Muscle layer of colon (tissue), 2 donors: ENCODE measurements around the gene MYO3A.
"Not testable (repeated sequence)": the region's sequence is repeated elsewhere in the genome, so short reads cannot be mapped to it uniquely, and the experiment has no call there.

Experiments
- H3K27ac ChIP-seq: one replicate; pipeline ENCODE4 v1.7.0; 2013; ENCODE audit warnings: low read depth, mild to moderate bottlenecking, low read length, moderate library complexity
- H3K27me3 ChIP-seq, 2 donors: one replicate each; pipeline ENCODE4 v1.7.0; 2013; ENCODE audit warnings: low read length in 2 of 2, mild to moderate bottlenecking in 2 of 2; ENCODE audit not compliant: insufficient read depth in 2 of 2, control insufficient read depth in 1 of 2
- H3K36me3 ChIP-seq: one replicate; pipeline ENCODE4 v1.7.0; 2013; ENCODE audit warnings: mild to moderate bottlenecking, low read length; ENCODE audit not compliant: insufficient read depth
- H3K4me1 ChIP-seq: one replicate; pipeline ENCODE4 v1.7.0; 2013; ENCODE audit warnings: mild to moderate bottlenecking, low read length; ENCODE audit not compliant: insufficient read depth
- H3K4me3 ChIP-seq, 2 donors: one replicate each; pipeline ENCODE4 v1.7.0; 2013; ENCODE audit warnings: low read length in 2 of 2, low read depth in 1 of 2, mild to moderate bottlenecking in 1 of 2, moderate library complexity in 1 of 2
- H3K9ac ChIP-seq: one replicate; pipeline ENCODE4 v1.7.0; 2013; ENCODE audit warnings: low read length
- H3K9me3 ChIP-seq: one replicate; pipeline ENCODE4 v1.7.0; 2013; ENCODE audit warnings: mild to moderate bottlenecking, low read length
- donor health status: abdominal sarcoma.
- donor health status: Adenocarcinoma of cecum.

The MYO3A gene

DNA sequence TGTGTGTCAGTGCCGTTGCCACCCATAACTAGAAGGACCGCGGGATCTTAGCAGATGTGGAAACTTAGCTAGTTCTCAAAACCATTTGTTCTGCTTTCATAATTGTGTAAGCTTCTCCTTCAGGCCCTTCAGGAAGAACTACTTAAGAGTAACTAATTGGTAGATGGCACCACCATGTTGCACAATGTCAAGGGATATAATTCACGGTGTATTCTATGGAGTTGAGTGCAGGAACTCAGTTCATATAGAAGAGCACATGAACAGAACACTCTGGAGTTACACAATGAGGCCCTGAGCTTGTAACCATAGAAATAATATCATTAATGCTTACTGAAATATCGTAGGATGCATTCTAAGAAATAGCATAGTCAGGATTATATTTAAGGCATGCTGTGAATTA lies 156.0 kb downstream of the MYO3A start:
- Histone ChIP-seq H3K9me3 (no peaks in the 10 kb centered on the region), H3K36me3 (no peaks in the 10 kb centered on the region), H3K4me3 (no peak overlapping the region), H3K27ac (no peak overlapping the region), H3K27me3 (no peaks in the 10 kb centered on the region), H3K4me1 (no peaks in the 10 kb centered on the region), H3K9ac (no peak overlapping the region)

DNA sequence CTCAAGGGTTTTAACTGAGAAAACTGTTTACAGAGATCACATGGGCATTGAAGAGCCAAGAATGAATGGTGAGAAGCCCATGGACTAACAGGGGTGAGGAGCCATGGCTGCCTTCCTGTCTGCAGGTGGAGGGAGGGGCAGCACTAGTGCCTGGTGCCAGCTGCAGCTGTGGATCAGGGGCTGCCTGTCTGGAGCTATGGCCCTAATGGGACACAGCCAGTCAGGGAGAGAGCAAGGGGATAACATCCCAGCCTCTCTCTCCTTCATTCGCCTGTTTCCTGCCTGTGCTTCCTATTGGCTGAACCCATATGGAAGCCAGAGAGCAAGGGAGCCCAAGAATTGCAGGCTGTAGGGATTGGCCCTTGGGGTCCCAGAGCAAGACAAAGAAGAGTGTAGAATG lies 156.7 kb downstream of the MYO3A start:
- no peaks in the 10 kb centered on the region for H3K36me3 ChIP-seq
- H3K27ac ChIP-seq: no peak overlapping the region
- no peak overlapping the region for H3K4me3 ChIP-seq
- no peak overlapping the region for H3K9ac ChIP-seq
- no peaks in the 10 kb centered on the region for H3K27me3 ChIP-seq
- H3K9me3 ChIP-seq: no peaks in the 10 kb centered on the region
- H3K4me1 ChIP-seq: no peaks in the 10 kb centered on the region

DNA sequence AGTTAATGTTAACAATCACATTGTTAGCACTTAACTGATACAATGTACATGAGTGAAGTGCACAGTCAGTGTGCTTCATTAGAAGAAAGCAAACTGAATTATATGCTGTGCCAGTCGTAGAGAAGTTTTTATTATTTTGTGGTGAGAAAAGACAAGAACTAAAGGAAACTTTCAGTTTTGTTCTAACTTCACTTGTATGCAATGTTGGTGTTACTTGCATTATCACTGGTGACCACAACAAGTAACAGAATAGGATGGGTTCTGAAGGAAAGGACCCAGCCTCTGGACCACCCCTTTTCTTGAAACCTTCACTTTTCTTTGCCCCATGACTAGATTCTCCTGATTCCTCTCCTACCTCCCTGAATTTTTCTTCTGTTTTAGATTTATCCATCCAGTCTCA lies 159.2 kb downstream of the MYO3A start:
- Histone ChIP-seq H3K9ac (no peak overlapping the region), H3K4me1 (no peaks in the 10 kb centered on the region), H3K27ac (no peak overlapping the region), H3K9me3 (no peaks in the 10 kb centered on the region), H3K36me3 (no peaks in the 10 kb centered on the region), H3K4me3 (no peak overlapping the region), H3K27me3 (no peaks in the 10 kb centered on the region)

DNA sequence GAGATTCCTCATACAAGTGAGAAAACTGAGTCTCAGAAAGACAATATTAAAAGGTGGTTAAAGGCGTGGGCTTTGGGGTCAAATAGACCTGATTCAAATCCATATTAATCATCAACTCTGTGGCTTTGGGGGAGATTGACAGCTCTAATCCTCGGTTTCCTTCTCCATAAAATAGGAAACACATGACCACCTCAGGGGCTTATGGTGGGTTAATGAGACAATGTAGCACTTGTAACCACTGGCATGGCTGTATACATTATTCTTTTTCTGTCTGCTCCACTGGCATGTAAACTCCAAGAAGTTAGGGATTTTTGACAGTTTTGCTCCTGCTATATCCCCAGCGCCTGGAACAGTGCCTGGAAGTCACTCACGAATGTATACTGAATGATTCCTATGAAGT lies 161.8 kb downstream of the MYO3A start:
- Histone ChIP-seq H3K4me1 (no peaks in the 10 kb centered on the region), H3K4me3 (no peak overlapping the region), H3K36me3 (no peaks in the 10 kb centered on the region), H3K9me3 (no peaks in the 10 kb centered on the region), H3K9ac (no peak overlapping the region), H3K27me3 (no peaks in the 10 kb centered on the region), H3K27ac (no peak overlapping the region)

DNA sequence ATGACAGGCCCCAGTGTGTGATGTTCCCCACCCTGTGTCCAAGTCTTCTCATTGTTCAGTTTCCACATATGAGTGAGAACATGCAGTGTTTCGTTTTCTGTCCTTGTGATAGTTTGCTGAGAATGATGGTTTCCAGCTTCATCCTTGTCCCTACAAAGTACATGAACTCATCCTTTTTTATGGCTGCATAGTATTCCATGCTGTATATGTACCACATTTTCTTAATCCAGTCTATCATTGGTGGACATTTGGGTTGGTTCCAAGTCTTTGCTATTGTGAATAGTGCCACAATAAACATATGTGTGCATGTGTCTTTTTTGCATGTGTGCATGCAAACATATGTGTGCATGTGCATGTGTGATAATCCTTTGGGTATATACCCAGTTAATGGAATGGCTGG lies 163.5 kb downstream of the MYO3A start:
- not testable (repeated sequence) for H3K36me3 ChIP-seq, H3K9ac ChIP-seq, H3K9me3 ChIP-seq, H3K27ac ChIP-seq, H3K27me3 ChIP-seq, H3K4me1 ChIP-seq, H3K4me3 ChIP-seq

DNA sequence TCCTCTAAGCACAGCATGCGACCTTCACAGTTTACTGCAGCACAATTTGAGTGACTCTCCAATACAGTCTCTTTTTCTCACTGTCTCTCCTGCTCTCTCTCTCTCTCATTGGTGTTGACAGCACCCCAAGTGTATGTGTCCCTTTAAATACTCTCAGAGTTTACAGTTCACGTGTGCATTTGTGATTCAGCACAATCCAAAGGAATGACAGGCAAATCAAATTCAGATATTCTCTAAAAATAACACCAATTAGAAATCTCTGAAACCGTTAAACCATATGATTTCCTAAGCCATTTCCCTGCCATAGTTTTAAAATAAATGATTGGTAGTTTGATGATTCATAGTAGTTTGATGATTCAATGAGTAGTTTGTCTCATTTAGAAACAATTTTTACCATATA lies 178.5 kb downstream of the MYO3A start:
- no peaks in the 10 kb centered on the region for H3K36me3 ChIP-seq

DNA sequence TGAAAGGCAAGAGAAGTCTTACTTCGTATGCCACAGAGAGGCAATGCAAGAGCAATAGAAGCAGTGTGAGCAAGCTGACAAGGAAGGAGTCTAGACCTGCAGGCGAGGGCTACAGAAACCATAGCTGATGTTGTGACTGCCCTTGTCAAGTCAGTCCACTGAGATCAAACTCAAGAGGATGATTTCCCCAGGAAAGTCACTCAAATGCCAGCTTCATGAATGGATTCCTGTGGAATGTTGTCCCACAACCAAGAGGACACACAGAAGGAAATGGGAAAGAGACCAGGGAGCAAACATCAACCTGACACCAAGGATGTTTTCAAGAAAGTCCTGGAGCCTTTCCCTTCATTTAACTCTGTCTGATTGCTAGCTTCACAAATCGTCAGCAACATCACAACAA lies 204.6 kb downstream of the MYO3A start:
- H3K4me1 ChIP-seq: no peaks in the 10 kb centered on the region
- H3K27me3 ChIP-seq: no peaks in the 10 kb centered on the region
- no peak overlapping the region for H3K9ac ChIP-seq
- no peaks in the 10 kb centered on the region for H3K9me3 ChIP-seq
- no peak overlapping the region for H3K27ac ChIP-seq
- no peak overlapping the region for H3K4me3 ChIP-seq
- no peaks in the 10 kb centered on the region for H3K36me3 ChIP-seq

More for the DNA sequence above, 178.5 kb downstream of the MYO3A start:
- Histone ChIP-seq H3K9ac (no peak overlapping the region), H3K9me3 (no peaks in the 10 kb centered on the region), H3K27me3 (no peaks in the 10 kb centered on the region), H3K27ac (no peak overlapping the region), H3K4me3 (no peak overlapping the region), H3K4me1 (no peaks in the 10 kb centered on the region)

DNA sequence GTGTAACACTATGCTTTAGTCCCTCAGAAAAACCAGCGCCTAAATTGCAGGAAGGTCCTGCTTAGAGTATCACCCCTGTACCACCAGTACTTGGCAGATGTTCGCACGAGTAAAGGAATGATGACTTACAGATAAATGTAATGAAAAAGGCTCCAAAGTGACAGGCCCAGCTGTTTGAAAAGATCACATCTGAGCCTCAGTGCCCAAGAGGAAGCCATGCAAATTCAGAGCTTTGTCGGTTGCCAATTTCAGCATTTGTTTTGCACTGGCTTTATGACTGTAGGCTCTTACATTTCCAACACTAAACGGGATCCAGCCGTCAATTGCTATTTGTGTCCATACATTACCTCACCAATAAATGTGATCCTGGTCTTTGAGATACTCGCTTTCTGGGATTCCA lies 222.0 kb downstream of the MYO3A start:
- Histone ChIP-seq H3K36me3 (no peaks in the 10 kb centered on the region), H3K4me1 (no peaks in the 10 kb centered on the region), H3K9me3 (no peaks in the 10 kb centered on the region), H3K4me3 (no peak overlapping the region), H3K27me3 (no peaks in the 10 kb centered on the region), H3K27ac (no peak overlapping the region), H3K9ac (no peak overlapping the region)

DNA sequence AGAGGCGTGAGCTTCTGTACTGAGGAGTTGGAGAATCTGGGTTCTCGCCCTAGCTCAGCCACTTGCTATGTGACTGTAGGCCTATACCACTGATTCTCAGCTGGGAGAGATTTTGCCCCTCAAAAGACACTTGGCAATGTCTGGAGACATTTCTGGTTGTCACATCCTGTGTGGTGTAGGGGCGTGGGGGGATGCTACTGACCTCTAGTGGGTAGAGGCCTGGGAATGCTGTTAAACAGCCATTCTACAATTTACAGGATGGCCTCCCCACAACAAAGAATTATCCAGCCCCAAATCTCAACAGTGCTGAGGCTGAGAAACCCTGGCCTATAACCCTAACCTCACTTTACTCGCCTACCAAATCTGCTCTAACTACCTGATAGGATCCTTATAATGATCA lies 223.7 kb downstream of the MYO3A start:
- Histone ChIP-seq H3K27me3 (no peaks in the 10 kb centered on the region), H3K4me3 (no peak overlapping the region), H3K27ac (no peak overlapping the region), H3K4me1 (no peaks in the 10 kb centered on the region), H3K9me3 (no peaks in the 10 kb centered on the region), H3K9ac (no peak overlapping the region), H3K36me3 (no peaks in the 10 kb centered on the region)

DNA sequence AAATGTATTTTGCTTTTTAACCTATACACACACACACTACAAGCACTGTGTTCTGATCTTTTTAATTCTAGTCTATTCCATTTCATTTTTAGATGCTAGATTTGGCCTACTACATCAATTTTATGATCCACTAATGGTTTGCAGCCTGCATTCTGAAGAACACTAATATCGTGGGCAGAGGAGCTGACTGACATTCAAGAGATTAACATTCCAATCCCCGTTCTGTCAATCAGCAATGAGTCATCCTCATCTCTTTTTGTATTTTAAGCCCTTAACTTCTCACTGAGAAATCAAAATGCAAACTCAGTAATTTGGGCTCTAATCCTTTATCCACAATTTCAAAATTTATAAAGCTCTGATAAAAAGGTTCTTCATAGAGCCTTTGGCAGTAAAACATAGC lies 235.4 kb downstream of the MYO3A start:
- Histone ChIP-seq H3K4me1 (no peaks in the 10 kb centered on the region), H3K27ac (no peak overlapping the region), H3K36me3 (no peaks in the 10 kb centered on the region), H3K9ac (no peak overlapping the region), H3K27me3 (no peaks in the 10 kb centered on the region), H3K9me3 (no peaks in the 10 kb centered on the region), H3K4me3 (no peak overlapping the region)

DNA sequence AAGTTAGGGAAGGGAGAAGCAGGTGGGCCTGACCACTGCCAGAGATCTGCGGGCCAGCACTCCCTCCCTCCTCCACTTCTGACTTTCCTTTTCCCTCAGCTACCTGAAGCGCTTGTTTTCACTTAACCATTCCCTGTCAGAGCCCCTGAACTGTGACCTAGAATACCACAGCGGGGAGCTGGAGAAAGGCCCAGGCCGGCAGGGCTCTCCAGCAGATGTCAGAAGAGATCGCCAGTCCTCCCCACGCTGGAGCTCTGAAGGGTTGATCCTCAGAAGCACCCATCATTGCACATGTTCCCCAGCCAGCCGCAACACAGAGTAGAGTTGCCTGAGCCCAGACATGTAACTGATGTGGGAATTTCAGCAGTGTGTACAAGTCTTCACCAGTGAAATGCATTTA lies 238.1 kb downstream of the MYO3A start:
- Histone ChIP-seq H3K27me3 (no peaks in the 10 kb centered on the region), H3K27ac (no peak overlapping the region), H3K36me3 (no peaks in the 10 kb centered on the region), H3K9me3 (no peaks in the 10 kb centered on the region), H3K9ac (no peak overlapping the region), H3K4me1 (no peaks in the 10 kb centered on the region), H3K4me3 (no peak overlapping the region)

DNA sequence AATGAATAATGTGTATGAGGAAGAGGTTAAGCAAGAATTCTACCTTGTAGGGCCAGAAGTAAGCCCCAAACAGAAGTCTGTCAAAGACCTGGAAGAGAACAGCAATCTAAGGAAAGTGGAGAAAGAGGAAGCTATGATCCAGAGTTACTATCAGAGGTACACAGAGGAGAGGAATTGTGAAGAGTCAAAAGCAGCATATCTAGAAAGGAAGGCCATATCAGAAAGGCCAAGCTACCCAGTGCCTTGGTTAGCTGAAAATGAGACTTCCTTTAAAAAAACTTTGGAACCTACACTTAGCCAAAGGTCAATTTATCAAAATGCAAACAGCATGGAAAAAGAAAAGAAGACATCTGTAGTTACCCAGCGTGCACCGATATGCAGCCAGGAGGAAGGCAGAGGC lies 239.8 kb downstream of the MYO3A start:
- H3K36me3 ChIP-seq: no peaks in the 10 kb centered on the region
- H3K4me3 ChIP-seq: no peak overlapping the region
- no peaks in the 10 kb centered on the region for H3K4me1 ChIP-seq
- H3K9ac ChIP-seq: no peak overlapping the region
- H3K27ac ChIP-seq: no peak overlapping the region
- H3K27me3 ChIP-seq: no peaks in the 10 kb centered on the region
- no peaks in the 10 kb centered on the region for H3K9me3 ChIP-seq
